Trophoblast cell (in vitro differentiated cells and primary cell): ENCODE data around the gene PNMA8B.

Source experiments
- DNase-seq, 2 donors: peaks; one replicate each; pipeline ENCODE4 v3.0.0-alpha.2; 2016
- H2AFZ ChIP-seq: 2 replicates; pipeline ENCODE4 v1.6.1; 2013; ENCODE audit warnings: low read length, moderate library complexity, mild to moderate bottlenecking; ENCODE audit not compliant: insufficient read depth, poor library complexity
- H2AK5ac ChIP-seq: 2 replicates; pipeline ENCODE4 v1.6.1; 2013; ENCODE audit warnings: mild to moderate bottlenecking, low read length
- H2BK120ac ChIP-seq: 2 replicates; pipeline ENCODE4 v1.6.1; 2013; ENCODE audit warnings: low read length, mild to moderate bottlenecking, moderate library complexity; ENCODE audit not compliant: insufficient read depth, poor library complexity
- H2BK12ac ChIP-seq: 2 replicates; pipeline ENCODE4 v1.6.1; 2013; ENCODE audit warnings: mild to moderate bottlenecking, low read length, moderate library complexity
- H2BK5ac ChIP-seq: 2 replicates; pipeline ENCODE4 v1.6.1; 2013; ENCODE audit warnings: low read length, low read depth, moderate library complexity, mild to moderate bottlenecking; ENCODE audit not compliant: poor library complexity
- H3K14ac ChIP-seq: 2 replicates; pipeline ENCODE4 v1.6.1; 2013; ENCODE audit warnings: mild to moderate bottlenecking, low read length
- H3K18ac ChIP-seq: 2 replicates; pipeline ENCODE4 v1.6.1; 2013; ENCODE audit warnings: mild to moderate bottlenecking, low read length
- H3K23ac ChIP-seq: 2 replicates; pipeline ENCODE4 v1.6.1; 2013; ENCODE audit warnings: low read length
- H3K27ac ChIP-seq: 2 replicates; pipeline ENCODE4 v1.5.1; 2013; ENCODE audit warnings: low read depth, mild to moderate bottlenecking, inconsistent platforms, low read length, moderate library complexity
- H3K27me3 ChIP-seq: 2 replicates; pipeline ENCODE4 v1.6.1; 2013; ENCODE audit warnings: inconsistent platforms, mild to moderate bottlenecking, low read length, moderate library complexity; ENCODE audit not compliant: insufficient read depth
- H3K36me3 ChIP-seq, 2 experiments: 1 replicate in 1 of 2; 2 replicates in 1 of 2; pipeline ENCODE4 v1.6.1; 2013; ENCODE audit warnings: low read length in 2 of 2, mild to moderate bottlenecking in 2 of 2, moderate library complexity in 1 of 2; ENCODE audit not compliant: insufficient read depth in 2 of 2, control insufficient read depth in 1 of 2
- H3K4ac ChIP-seq: 2 replicates; pipeline ENCODE4 v1.6.1; 2013; ENCODE audit warnings: low read depth, mild to moderate bottlenecking, low read length, moderate library complexity
- H3K4me1 ChIP-seq, 2 experiments: 1 replicate in 1 of 2; 2 replicates in 1 of 2; pipeline ENCODE4 v1.6.1; 2013; ENCODE audit warnings: low read length in 2 of 2, mild to moderate bottlenecking in 2 of 2, moderate library complexity in 1 of 2; ENCODE audit not compliant: insufficient read depth in 2 of 2, control insufficient read depth in 1 of 2
- H3K4me2 ChIP-seq: 2 replicates; pipeline ENCODE4 v1.6.1; 2013; ENCODE audit warnings: inconsistent platforms, mild to moderate bottlenecking, low read length, moderate library complexity
- H3K4me3 ChIP-seq: 2 replicates; pipeline ENCODE4 v1.5.1; 2013; ENCODE audit warnings: mild to moderate bottlenecking, low read depth, low read length, inconsistent platforms
- H3K79me1 ChIP-seq: one replicate; pipeline ENCODE4 v1.6.1; 2013; ENCODE audit warnings: low read length
- H3K79me2 ChIP-seq: 2 replicates; pipeline ENCODE4 v1.6.1; 2013; ENCODE audit warnings: low read length, mild to moderate bottlenecking; ENCODE audit not compliant: control insufficient read depth, insufficient read depth, poor library complexity
- H3K9ac ChIP-seq: 2 replicates; pipeline ENCODE4 v1.6.1; 2013; ENCODE audit warnings: mild to moderate bottlenecking, low read length
- H3K9me3 ChIP-seq: 2 replicates; pipeline ENCODE4 v1.6.1; 2013; ENCODE audit warnings: low read depth, mild to moderate bottlenecking, control low read depth, inconsistent platforms, low read length; ENCODE audit not compliant: insufficient read depth
- H4K12ac ChIP-seq: 2 replicates; pipeline ENCODE4 v1.6.1; 2013; ENCODE audit warnings: low read depth, mild to moderate bottlenecking, low read length, moderate library complexity
- H4K8ac ChIP-seq: 2 replicates; pipeline ENCODE4 v1.6.1; 2013; ENCODE audit warnings: low read depth, mild to moderate bottlenecking, low read length, moderate library complexity
- H4K91ac ChIP-seq: one replicate; pipeline ENCODE4 v1.6.1; 2013; ENCODE audit warnings: low read depth, mild to moderate bottlenecking, low read length, moderate library complexity
- WGBS: extraction: QIAGEN DNeasy Blood & Tissue Kit; methylation state at CpG from one replicate; pipeline ENCODE4 v1.1.7; 2013; ENCODE audit warnings: missing lambda C conversion rate; ENCODE audit not compliant: insufficient read length, insufficient coverage; ENCODE audit errors: extremely low coverage; 5-methylcytosine and 5-hydroxymethylcytosine counted together

Gene PNMA8B

GRCh38 chr19:46471811-46472543 is 23.7 kb downstream of the PNMA8B start:
- H2AFZ ChIP-seq = peak overlapping the region; percentile 70
- H3K79me1 ChIP-seq = peaks cover 8% of the 10 kb centered on the region
- no peak overlapping the region for H3K23ac ChIP-seq
- H3K9ac ChIP-seq = peak overlapping the region; percentile 52
- no peak overlapping the region for H2BK120ac ChIP-seq
- H2BK5ac ChIP-seq = no peak overlapping the region
- H2BK12ac ChIP-seq = no peak overlapping the region
- no peaks in the 10 kb centered on the region for H3K79me2 ChIP-seq
- H3K14ac ChIP-seq = no peak overlapping the region
- H4K12ac ChIP-seq = no peak overlapping the region
- no peak overlapping the region for H3K4ac ChIP-seq
- no CpG with 5 or more reads among the region's 11 CpGs for WGBS
- no peaks in the 10 kb centered on the region for H3K36me3 ChIP-seq
- H3K27me3 ChIP-seq = no peaks in the 10 kb centered on the region
- H3K18ac ChIP-seq = no peak overlapping the region
- H3K27ac ChIP-seq = peak overlapping the region; percentile 66
- DNase-seq = no peak
- H3K4me2 ChIP-seq = peak overlapping the region; percentile 87
- H2AK5ac ChIP-seq = no peak overlapping the region
- H3K4me1 ChIP-seq = peaks cover 12 to 16% of the 10 kb centered on the region in 2 experiments
- no peak overlapping the region for H3K4me3 ChIP-seq
- H3K9me3 ChIP-seq = no peaks in the 10 kb centered on the region
- peak overlapping the region; percentile 20 for H4K8ac ChIP-seq
- peak overlapping the region; percentile 8 for H4K91ac ChIP-seq

GRCh38 chr19:46471116-46471733 is 24.4 kb downstream of the PNMA8B start, which contains the start of gene PNMA8A:
Gene PNMA8A, minus strand, starts transcription at chr19:46471563. Its CDS starts 528 bp downstream, at chr19:46471035.
- Histone ChIP-seq H3K4ac (no peak within 1 kb of the TSS), H3K14ac (peak within 1 kb of the TSS; percentile 40), H3K27me3 (no peaks in the 10 kb centered on the region), H3K23ac (no peak within 1 kb of the TSS), H3K4me3 (peak within 1 kb of the TSS; percentile 63), H2BK12ac (no peak within 1 kb of the TSS), H3K4me2 (peak within 1 kb of the TSS; percentile 87), H3K79me2 (no peaks in the 10 kb centered on the region), H2BK5ac (no peak within 1 kb of the TSS), H3K36me3 (no peaks in the 10 kb centered on the region), H3K9ac (peak within 1 kb of the TSS; percentile 52), H3K9me3 (no peaks in the 10 kb centered on the region), H3K18ac (peak within 1 kb of the TSS; percentile 19), H3K4me1 (peaks cover 12 to 16% of the 10 kb centered on the region in 2 experiments), H4K12ac (peak within 1 kb of the TSS; percentile 21), H3K27ac (peak within 1 kb of the TSS; percentile 66), H4K91ac (peak within 1 kb of the TSS; percentile 42), H2BK120ac (no peak within 1 kb of the TSS), H4K8ac (peak within 1 kb of the TSS; percentile 68), H2AFZ (peak within 1 kb of the TSS; percentile 70), H2AK5ac (peak within 1 kb of the TSS; percentile 24), H3K79me1 (peaks cover 8% of the 10 kb centered on the region)
- peak; percentile 37 to 38 for DNase-seq
- no CpG with 5 or more reads among the region's 57 CpGs for WGBS

GRCh38 chr19:46470376-46470775 is 25.3 kb downstream of the PNMA8B start:
- no peak for DNase-seq
- Histone ChIP-seq H3K9me3 (no peaks in the 10 kb centered on the region), H3K18ac (no peak overlapping the region), H4K8ac (no peak overlapping the region), H2BK120ac (no peak overlapping the region), H2BK12ac (no peak overlapping the region), H3K27ac (no peak overlapping the region), H3K9ac (no peak overlapping the region), H3K4ac (no peak overlapping the region), H3K79me2 (no peaks in the 10 kb centered on the region), H3K4me3 (no peak overlapping the region), H2AK5ac (no peak overlapping the region), H4K12ac (no peak overlapping the region), H3K4me1 (peaks cover 12 to 16% of the 10 kb centered on the region in 2 experiments), H2BK5ac (no peak overlapping the region), H4K91ac (peak overlapping the region; percentile 42), H3K27me3 (no peaks in the 10 kb centered on the region), H3K23ac (no peak overlapping the region), H3K79me1 (peaks cover 8% of the 10 kb centered on the region), H3K14ac (no peak overlapping the region), H3K36me3 (no peaks in the 10 kb centered on the region), H3K4me2 (no peak overlapping the region), H2AFZ (no peak overlapping the region)
- WGBS = no CpG with 5 or more reads among the region's 10 CpGs

- WGBS = no CpG with 5 or more reads among the region's 18 CpGs
- H3K18ac ChIP-seq = no peak overlapping the region
- H2BK120ac ChIP-seq = no peak overlapping the region
- H3K36me3 ChIP-seq = no peaks in the 10 kb centered on the region
- H3K4me3 ChIP-seq = no peak overlapping the region
- H2BK12ac ChIP-seq = no peak overlapping the region
- H3K4me1 ChIP-seq = peaks cover 13 to 18% of the 10 kb centered on the region in 2 experiments
- H3K79me1 ChIP-seq = peaks cover 8% of the 10 kb centered on the region
- no peak overlapping the region for H3K23ac ChIP-seq
- no peak overlapping the region for H3K9ac ChIP-seq
- H4K12ac ChIP-seq = no peak overlapping the region
- no peak overlapping the region for H2AFZ ChIP-seq
- H3K27me3 ChIP-seq = no peaks in the 10 kb centered on the region
- no peaks in the 10 kb centered on the region for H3K9me3 ChIP-seq
- H2AK5ac ChIP-seq = no peak overlapping the region
- H2BK5ac ChIP-seq = no peak overlapping the region
- no peak overlapping the region for H3K14ac ChIP-seq
- no peak overlapping the region for H4K8ac ChIP-seq
- no peaks in the 10 kb centered on the region for H3K79me2 ChIP-seq
- no peak for DNase-seq
- H3K4ac ChIP-seq = no peak overlapping the region
- H4K91ac ChIP-seq = no peak overlapping the region
- no peak overlapping the region for H3K27ac ChIP-seq
- no peak overlapping the region for H3K4me2 ChIP-seq
Measured at GRCh38 chr19:46469541-46470185, 26.0 kb downstream of the PNMA8B start.
